H54 (cell line): Measurements from ENCODE around the gene ELAVL1.
"Not testable (repeated sequence)": the region's sequence is repeated elsewhere in the genome, so short reads cannot be mapped to it uniquely, and the experiment has no call there.

ENCODE experiments used
- DNase-seq: peaks from one replicate; pipeline ENCODE4 v3.0.0; 2011; ENCODE audit warnings: low spot score, mixed read lengths; ENCODE audit not compliant: insufficient read length
- FAIRE-seq: peaks from 3 replicates; lab custom pipeline; 2011; peaks lifted over from hg19 to GRCh38; lab: Jason Lieb, UNC
- POLR2A ChIP-seq: IDR thresholded peaks from 2 replicates; pipeline ENCODE4 v1.6.1; 2011; ENCODE audit warnings: low read depth, mild to moderate bottlenecking, low read length

Gene ELAVL1

GRCh38 chr19:7933828-7934725 lies 71.4 kb downstream of the ELAVL1 start:
- DNase-seq (no peak), FAIRE-seq (no peak)
- no peak for TF ChIP-seq POLR2A

DNA sequence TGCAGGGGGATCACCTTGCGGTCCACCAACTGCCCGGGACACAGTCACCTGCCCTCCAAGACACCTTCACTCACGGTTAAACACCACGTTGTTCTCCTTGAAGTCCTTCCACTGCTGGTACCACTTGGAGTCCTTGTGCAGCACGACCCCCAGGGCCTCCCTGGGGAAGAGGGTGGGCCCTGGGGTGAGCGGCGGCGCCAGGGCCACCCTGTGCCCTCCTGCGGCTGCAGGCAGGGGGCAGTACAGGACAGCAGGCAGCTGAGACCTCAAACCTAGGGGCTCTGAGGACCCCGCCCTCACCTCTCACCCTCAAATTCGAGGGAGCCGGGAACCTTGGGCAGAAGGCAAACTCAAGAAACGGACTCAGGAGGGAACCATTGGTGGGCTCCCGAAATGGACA lies 72.0 kb downstream of the ELAVL1 start:
- no peak for TF ChIP-seq POLR2A
- FAIRE-seq (no peak), DNase-seq (no peak)

GRCh38 chr19:7932930-7933300 lies 72.5 kb downstream of the ELAVL1 start:
- no peak for TF ChIP-seq POLR2A
- FAIRE-seq (no peak), DNase-seq (no peak)

DNA sequence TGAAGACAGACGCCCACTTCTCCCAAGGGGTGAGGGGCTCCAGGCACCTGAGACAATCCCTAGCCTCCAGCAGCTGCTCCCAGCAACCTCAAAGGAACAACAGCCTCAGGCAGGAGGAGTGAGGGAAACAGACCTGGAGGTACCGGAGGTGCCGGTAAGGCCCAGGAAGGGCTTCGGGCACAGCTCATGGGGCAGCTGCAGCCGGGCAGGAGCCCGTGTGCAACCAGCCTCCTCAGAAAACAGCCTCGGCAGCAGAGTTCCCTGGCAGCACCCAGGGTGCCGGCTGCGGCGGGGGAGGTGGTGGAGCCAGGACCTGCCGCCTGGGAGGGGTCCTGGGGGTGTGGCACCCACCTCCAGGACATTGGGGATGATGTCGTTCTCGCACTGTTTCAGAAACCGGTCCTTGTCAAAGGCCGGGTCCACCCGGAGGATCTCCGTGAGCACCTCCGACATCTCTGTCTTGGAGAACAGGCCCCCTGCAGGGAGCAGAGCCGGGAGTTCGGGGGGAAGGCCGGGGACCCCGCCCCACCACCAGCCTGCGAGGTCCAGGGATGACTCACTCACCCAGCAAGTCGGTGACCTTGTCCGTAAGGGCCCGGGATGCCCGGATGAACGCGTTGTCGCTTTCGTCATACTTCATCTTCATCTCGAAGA lies 73.0 kb downstream of the ELAVL1 start:
- DNase-seq (no peak), FAIRE-seq (no peak)
- no peak for TF ChIP-seq POLR2A

- no peak for FAIRE-seq
- no peak for DNase-seq
- TF ChIP-seq POLR2A, result no peak
Measured at GRCh38 chr19:7931221-7932061, 74.0 kb downstream of the ELAVL1 start.

- FAIRE-seq (no peak), DNase-seq (no peak)
- TF ChIP-seq POLR2A, result no peak
Measured at GRCh38 chr19:7930765-7931164, 74.7 kb downstream of the ELAVL1 start.

DNA sequence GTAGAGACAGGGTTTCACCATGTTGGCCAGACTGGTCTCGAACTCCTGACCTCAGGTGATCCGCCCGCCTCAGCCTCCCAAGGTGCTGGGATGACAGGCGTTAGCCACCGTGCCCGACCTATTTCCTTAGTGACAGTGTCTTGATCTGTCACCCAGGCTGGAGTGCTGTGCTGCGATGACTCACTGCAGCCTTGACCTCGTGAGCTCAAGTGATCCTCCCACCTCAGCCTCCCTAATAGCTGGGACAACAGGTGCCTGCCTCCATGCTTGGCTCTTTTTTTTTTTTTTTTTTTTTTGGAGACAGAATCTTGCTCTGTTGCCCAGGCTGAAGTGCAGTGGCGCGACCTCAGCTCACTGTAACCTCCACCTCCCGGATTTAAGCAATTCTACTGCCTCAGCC lies 75.4 kb downstream of the ELAVL1 start:
- FAIRE-seq, DNase-seq: not testable (repeated sequence)

DNA sequence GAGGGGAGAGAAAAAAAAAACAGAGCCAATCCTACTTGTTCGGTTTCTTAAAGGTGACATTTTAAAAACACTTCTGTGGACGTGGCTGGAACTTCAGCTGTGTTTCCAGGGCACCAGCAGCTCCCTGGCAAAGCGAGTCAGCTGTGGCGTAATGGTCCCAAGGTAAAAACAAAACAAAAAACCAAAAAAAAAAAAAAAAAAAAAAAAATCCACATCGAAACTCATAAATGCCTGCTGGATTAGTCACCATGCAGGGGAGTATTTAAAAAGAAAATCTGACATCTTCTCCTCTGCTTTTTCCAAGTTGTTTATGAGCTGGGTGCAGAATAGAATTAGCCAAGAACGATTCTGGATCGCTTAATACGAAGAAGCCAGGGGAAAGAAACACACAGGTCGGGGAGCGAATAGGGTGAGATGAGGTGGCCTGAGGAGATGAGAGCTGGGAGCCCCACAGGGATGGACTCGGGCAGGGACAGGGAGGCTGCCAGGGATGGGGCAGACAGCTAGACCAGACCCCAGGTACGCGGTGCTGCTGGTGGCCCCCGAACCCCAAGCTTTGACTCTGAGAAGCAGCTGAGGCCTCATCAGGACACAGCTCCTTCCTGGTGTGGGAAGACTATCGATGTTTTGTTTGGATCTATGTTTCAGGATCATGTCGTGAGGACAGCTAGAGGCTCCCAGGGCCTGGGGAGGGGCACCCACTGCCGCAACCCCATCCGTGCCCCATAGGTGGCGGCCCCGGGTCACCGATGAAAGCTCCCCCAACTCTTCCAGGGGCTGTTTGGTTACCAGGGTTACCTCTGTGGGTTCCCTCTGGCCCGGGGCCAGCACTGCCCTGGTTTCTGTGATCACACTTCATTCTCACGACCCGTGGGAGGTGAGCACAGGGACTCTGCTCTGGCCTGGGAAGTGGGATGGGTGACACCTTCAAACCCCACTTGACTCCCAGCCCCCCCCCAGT lies 76.4 kb downstream of the ELAVL1 start:
- TF ChIP-seq POLR2A, result no peak
- FAIRE-seq (no peak), DNase-seq (peak; percentile 69)

GRCh38 chr19:7928334-7928706 lies 77.1 kb downstream of the ELAVL1 start:
- DNase-seq, result no peak
- TF ChIP-seq POLR2A, result no peak
- no peak for FAIRE-seq

- FAIRE-seq, result no peak
- TF ChIP-seq POLR2A, result no peak
- DNase-seq, result no peak
Measured at GRCh38 chr19:7927605-7928333, 77.7 kb downstream of the ELAVL1 start.

DNA sequence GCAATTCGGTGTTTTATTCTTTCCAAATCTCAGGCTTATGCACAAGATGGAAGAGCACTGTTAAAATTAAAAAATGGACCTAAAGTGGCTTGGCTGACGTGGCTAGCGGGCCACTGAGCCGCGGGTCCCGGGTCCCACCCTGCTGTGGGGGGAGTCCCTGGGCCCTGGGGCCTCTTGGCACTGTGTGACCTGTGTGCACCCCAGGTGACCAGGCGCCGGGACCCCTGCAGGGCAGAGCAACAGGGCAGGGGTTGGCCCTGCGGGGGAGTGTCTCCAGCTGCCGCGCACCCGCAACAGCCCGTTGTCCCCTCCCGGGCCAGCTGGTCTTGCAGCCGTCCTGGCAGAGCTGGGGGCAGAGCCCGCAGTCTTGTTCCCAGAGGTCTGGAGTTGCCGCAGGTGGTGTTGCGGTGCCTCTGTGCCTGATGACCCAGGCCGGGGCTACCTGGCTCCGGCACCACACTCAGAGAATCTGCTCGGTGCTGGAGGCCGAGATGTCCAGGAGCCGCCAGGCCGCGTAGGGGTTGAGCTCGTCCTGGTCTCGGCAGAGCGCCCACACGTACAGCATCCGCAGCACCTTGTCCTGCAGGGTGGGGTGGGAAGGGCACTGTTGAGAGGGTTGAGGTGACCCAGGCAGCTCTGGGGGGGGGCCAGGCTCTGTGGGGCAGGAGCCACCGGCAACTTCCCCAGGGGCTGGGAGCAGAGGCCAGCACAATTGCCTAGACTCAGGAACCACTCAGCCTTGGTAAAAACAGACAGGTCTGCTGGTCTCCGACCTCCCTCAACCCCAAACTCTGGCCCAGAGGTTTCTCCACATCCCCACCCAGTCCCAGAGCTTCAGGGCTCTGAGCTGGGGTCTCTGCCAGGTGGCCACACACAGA lies 78.5 kb downstream of the ELAVL1 start:
- DNase-seq, result no peak
- FAIRE-seq, result no peak
- no peak for TF ChIP-seq POLR2A
